Calu3 (cell line): ENCODE results near the gene ULK2. TPM values are rescaled to one million over a fixed set of nuclear protein-coding genes. Genes with fewer than 3 reads are reported as not detected.

ENCODE experiments used
- BruUV-seq: library from RNA; stranded (reverse); fragments of 400-500 nt; replicated peaks from 2 replicates; lab custom pipeline; 2021; lab: Mats Ljungman, UMichigan
- CTCF ChIA-PET: fragments of 300-600 bp; sonication (Branson Sonifier 250); formaldehyde crosslinking; loops from one replicate; lab custom pipeline; 2022; ENCODE audit warnings: antibody characterized with exemption; lab: Charles Lee
- DNase-seq: peaks from one replicate; pipeline ENCODE4 v3.0.0; 2022
- H3K27ac Mint-ChIP-seq: one replicate; pipeline ENCODE4 v1.8.0; 2022; ENCODE audit warnings: mixed read lengths; ENCODE audit not compliant: unreplicated experiment
- H3K27me3 Mint-ChIP-seq: one replicate; pipeline ENCODE4 v1.8.0; 2022; ENCODE audit warnings: mixed read lengths; ENCODE audit not compliant: unreplicated experiment
- H3K36me3 Mint-ChIP-seq: one replicate; pipeline ENCODE4 v1.8.0; 2022; ENCODE audit warnings: mild to moderate bottlenecking, moderate library complexity, mixed read lengths; ENCODE audit not compliant: insufficient read depth, unreplicated experiment
- H3K4me1 Mint-ChIP-seq: one replicate; pipeline ENCODE4 v1.8.0; 2022; ENCODE audit warnings: mild to moderate bottlenecking, low read depth, mixed read lengths; ENCODE audit not compliant: unreplicated experiment
- H3K4me3 Mint-ChIP-seq: one replicate; pipeline ENCODE4 v1.8.0; 2022; ENCODE audit warnings: mild to moderate bottlenecking, low read depth, moderate library complexity, mixed read lengths; ENCODE audit not compliant: unreplicated experiment
- H3K9me3 Mint-ChIP-seq: one replicate; pipeline ENCODE4 v1.8.0; 2022; ENCODE audit warnings: low read depth, mixed read lengths; ENCODE audit not compliant: unreplicated experiment
- CTCF ChIP-seq: fragments of 200-600 bp; IDR thresholded peaks from one replicate; pipeline ENCODE4 v1.8.0; 2022; ENCODE audit warnings: antibody characterized with exemption; ENCODE audit not compliant: unreplicated experiment
- intact Hi-C: fragments of 100-400 bp; cut with micrococcal nuclease; formaldehyde crosslinking; loops from one replicate; pipeline ENCODE4 v1.10.0; 2022; ENCODE audit not compliant: unreplicated experiment
- total RNA-seq: library from RNA; stranded (reverse); gene quantifications from 2 replicates; pipeline ENCODE4 v1.2.3, GENCODE V29; 2022

The ULK2 gene
- total RNA-seq, 1 experiment from 2014 or later, result 4.7 TPM

GRCh38 chr17:19728084-19728495 is 139.6 kb downstream of the ULK2 start:
- Mint-ChIP-seq H3K4me1 (peaks cover 8% of the 10 kb centered on the region), H3K4me3 (no peak overlapping the region), H3K27me3 (no peaks in the 10 kb centered on the region), H3K36me3 (peaks cover 9% of the 10 kb centered on the region), H3K27ac (no peak overlapping the region), H3K9me3 (no peaks in the 10 kb centered on the region)
- intact Hi-C loops, result no loop called here
- BruUV-seq, result no TSS peak
- CTCF ChIA-PET, result no interaction called here
- peak; percentile 54 for DNase-seq
- no peak for TF ChIP-seq CTCF

DNA sequence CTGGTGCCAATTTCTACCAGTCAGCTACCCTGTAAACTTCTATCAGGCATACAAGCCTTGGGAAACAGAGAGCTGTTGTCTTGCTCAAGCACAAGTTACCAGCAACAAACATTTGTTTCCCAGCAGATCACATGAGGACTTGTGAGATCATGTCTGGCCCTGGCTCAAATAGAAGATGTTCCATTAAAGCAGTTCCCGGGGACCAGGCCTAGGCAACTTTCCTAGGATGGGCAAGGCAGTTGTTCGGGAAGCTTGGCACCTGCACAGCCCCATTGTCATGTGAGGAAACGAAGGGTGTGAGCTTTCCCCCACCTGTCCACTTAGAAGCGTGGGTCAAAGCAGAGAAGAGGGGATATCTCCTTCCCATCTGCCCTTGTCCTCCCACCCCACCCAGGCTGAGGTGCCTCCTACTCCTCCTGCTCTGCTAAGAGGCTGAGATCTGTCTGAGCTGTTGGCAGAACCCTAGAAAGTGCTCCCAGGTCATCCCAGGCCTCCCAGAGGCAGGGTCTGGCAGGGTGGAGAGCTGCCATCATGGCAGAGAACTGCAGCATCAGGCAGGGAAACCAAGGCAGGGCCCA is 140.1 kb downstream of the ULK2 start:
- no peak for TF ChIP-seq CTCF
- Mint-ChIP-seq H3K27ac (no peak overlapping the region), H3K27me3 (no peaks in the 10 kb centered on the region), H3K36me3 (peaks cover 9% of the 10 kb centered on the region), H3K4me3 (no peak overlapping the region), H3K4me1 (peaks cover 8% of the 10 kb centered on the region), H3K9me3 (no peaks in the 10 kb centered on the region)
- no peak for DNase-seq
- BruUV-seq, result no TSS peak
- CTCF ChIA-PET, result no interaction called here
- intact Hi-C loops, result no loop called here

GRCh38 chr17:19726631-19727376 is 140.9 kb downstream of the ULK2 start:
- no peak for DNase-seq
- CTCF ChIA-PET, result no interaction called here
- Mint-ChIP-seq H3K36me3 (peaks cover 9% of the 10 kb centered on the region), H3K9me3 (no peaks in the 10 kb centered on the region), H3K27ac (no peak overlapping the region), H3K4me1 (peaks cover 8% of the 10 kb centered on the region), H3K4me3 (no peak overlapping the region), H3K27me3 (no peaks in the 10 kb centered on the region)
- no TSS peak for BruUV-seq
- no peak for TF ChIP-seq CTCF
- intact Hi-C loops, result no loop called here

GRCh38 chr17:19725486-19725885 is 142.2 kb downstream of the ULK2 start:
- no peak for TF ChIP-seq CTCF
- H3K4me1 Mint-ChIP-seq, result peaks cover 17% of the 10 kb centered on the region
- intact Hi-C loops, result no loop called here
- CTCF ChIA-PET, result no interaction called here
- BruUV-seq, result no TSS peak
- no peak overlapping the region for H3K27ac Mint-ChIP-seq
- H3K4me3 Mint-ChIP-seq, result peak overlapping the region; percentile 44
- DNase-seq, result no peak
- H3K36me3 Mint-ChIP-seq, result peaks cover 9% of the 10 kb centered on the region
- no peaks in the 10 kb centered on the region for H3K27me3 Mint-ChIP-seq
- no peaks in the 10 kb centered on the region for H3K9me3 Mint-ChIP-seq
